Testis (tissue), 3 donors: ENCODE results near the gene PTPRE. TPM values are rescaled to one million over a fixed set of nuclear protein-coding genes. Genes with fewer than 3 reads are reported as not detected.
A peak's percentile ranks its signal among the peaks of the same experiment; 100 is the strongest.

Experiments used
- DNase-seq: peaks from one replicate; pipeline ENCODE4 v3.0.0-alpha.2; 2019
- H3K27ac ChIP-seq, 2 donors: fragments of 200-600 bp; sonication (generic); one replicate each; pipeline ENCODE4 v1.5.1; 2019
- H3K27me3 ChIP-seq: fragments of 200-600 bp; sonication (generic); one replicate; pipeline ENCODE4 v1.5.1; 2019
- H3K36me3 ChIP-seq: fragments of 200-600 bp; sonication (generic); one replicate; pipeline ENCODE4 v1.5.1; 2017; ENCODE audit warnings: low read depth; ENCODE audit errors: missing control alignments
- H3K4me1 ChIP-seq: fragments of 200-600 bp; sonication (generic); one replicate; pipeline ENCODE4 v1.5.1; 2019
- H3K4me3 ChIP-seq, 2 donors: fragments of 200-600 bp; sonication (generic); one replicate each; pipeline ENCODE4 v1.5.1; 2017 to 2019
- H3K9me3 ChIP-seq: fragments of 200-600 bp; sonication (generic); one replicate; pipeline ENCODE4 v1.5.1; 2017
- CTCF ChIP-seq, 3 experiments: fragments of 450-650 bp in 2 of 3; fragments of 200-600 bp in 1 of 3; sonication (generic) in 1 of 3; IDR thresholded peaks; one replicate each; pipeline ENCODE4 v1.5.1; 2016 to 2019; ENCODE audit warnings: antibody characterized with exemption in 3 of 3, mild to moderate bottlenecking in 2 of 3, moderate library complexity in 1 of 3
- POLR2A ChIP-seq: fragments of 450-650 bp; IDR thresholded peaks from one replicate; pipeline ENCODE4 v1.6.1; 2017; ENCODE audit warnings: antibody characterized with exemption, mild to moderate bottlenecking, moderate library complexity
- WGBS, 2 donors: methylation state at CpG; one replicate each; pipeline ENCODE4 v1.1.5; 2018; 5-methylcytosine and 5-hydroxymethylcytosine counted together
- intact Hi-C: fragments of 100-400 bp; cut with DNase I; formaldehyde crosslinking; loops from one replicate; pipeline ENCODE4 v1.15.1; 2023; ENCODE audit warnings: low total_unique reads
- polyA plus RNA-seq: library from polyadenylated mRNA; stranded (reverse); fragments of 350-450 nt; fragmentation: Illumina TruSeq; extraction: RNeasy Lipid Tissue Mini Kit (QIAGEN cat#74804); gene quantifications from one replicate; pipeline ENCODE4 v1.2.3, GENCODE V29; 2014; ENCODE audit warnings: low read depth, low replicate concordance; ENCODE audit not compliant: insufficient read depth
- total RNA-seq, 2 donors: library from RNA; depleted of rRNA; stranded (reverse); fragments of >200 nt; gene quantifications; one replicate each; pipeline ENCODE4 v1.2.3, GENCODE V29; 2016

The PTPRE gene
- total and polyA plus RNA-seq, 3 donors from 2014 or later, result 10.0 to 26.6 (median 15.3) TPM

GRCh38 chr10:128049226-128050120 is 142.6 kb downstream of the PTPRE start:
- no peak for DNase-seq
- Histone ChIP-seq H3K36me3 (no peaks in the 10 kb centered on the region), H3K4me1 (peaks cover 6% of the 10 kb centered on the region), H3K4me3 (peak overlapping the region in 1 of 2 donors; percentile 1), H3K9me3 (no peaks in the 10 kb centered on the region), H3K27me3 (no peaks in the 10 kb centered on the region), H3K27ac (peak overlapping the region; percentile 31 to 55)
- TF ChIP-seq CTCF (IDR thresholded peaks at IDR 0.05) (no peak), POLR2A (no peak)
- intact Hi-C loops, result no loop called here
- WGBS, 2 donors, result 79 to 83% methylated on average over 21 to 23 of the region's 23 CpGs

GRCh38 chr10:128050121-128050516 is 143.2 kb downstream of the PTPRE start:
- 57 to 100% methylated on average over 1 of the region's 1 CpG for WGBS, 2 donors

GRCh38 chr10:128050936-128051335 is 144.0 kb downstream of the PTPRE start:
- Histone ChIP-seq H3K4me1 (peaks cover 6% of the 10 kb centered on the region), H3K9me3 (no peaks in the 10 kb centered on the region), H3K27me3 (no peaks in the 10 kb centered on the region), H3K27ac (no peak overlapping the region), H3K4me3 (no peak overlapping the region), H3K36me3 (no peaks in the 10 kb centered on the region)
- TF ChIP-seq POLR2A (no peak), CTCF (IDR thresholded peaks at IDR 0.05) (no peak)
- no peak for DNase-seq
- intact Hi-C loops, result no loop called here

More at GRCh38 chr10:128050121-128050516, 143.2 kb downstream of the PTPRE start:
- no peak overlapping the region for H3K27ac ChIP-seq
- no peak overlapping the region for H3K4me3 ChIP-seq
- no peaks in the 10 kb centered on the region for H3K36me3 ChIP-seq
- intact Hi-C loops, result no loop called here
- peaks cover 6% of the 10 kb centered on the region for H3K4me1 ChIP-seq
- H3K9me3 ChIP-seq, result no peaks in the 10 kb centered on the region
- no peak for DNase-seq
- no peaks in the 10 kb centered on the region for H3K27me3 ChIP-seq
- TF ChIP-seq CTCF (IDR thresholded peaks at IDR 0.05), result no peak
- TF ChIP-seq POLR2A, result no peak

- H3K27me3 ChIP-seq, result no peaks in the 10 kb centered on the region
- DNase-seq, result no peak
- no peak for TF ChIP-seq POLR2A
- TF ChIP-seq CTCF (IDR thresholded peaks at IDR 0.05), result no peak
- WGBS, 2 donors, result 83 to 91% methylated on average over 5 of the region's 5 CpGs
- no peaks in the 10 kb centered on the region for H3K9me3 ChIP-seq
- intact Hi-C loops, result no loop called here
- peaks cover 6% of the 10 kb centered on the region for H3K4me1 ChIP-seq
- H3K27ac ChIP-seq, result no peak overlapping the region
- no peak overlapping the region for H3K4me3 ChIP-seq
- no peaks in the 10 kb centered on the region for H3K36me3 ChIP-seq
Observed at GRCh38 chr10:128051548-128051947, 144.6 kb downstream of the PTPRE start.

GRCh38 chr10:128052696-128053095 is 145.8 kb downstream of the PTPRE start:
- WGBS, 2 donors, result 90 to 98% methylated on average over 7 of the region's 7 CpGs
- Histone ChIP-seq H3K36me3 (no peaks in the 10 kb centered on the region), H3K27ac (no peak overlapping the region), H3K4me3 (no peak overlapping the region), H3K9me3 (no peaks in the 10 kb centered on the region), H3K27me3 (no peaks in the 10 kb centered on the region), H3K4me1 (peaks cover 6% of the 10 kb centered on the region)
- intact Hi-C loops, result no loop called here
- no peak for DNase-seq
- TF ChIP-seq POLR2A, result no peak
- TF ChIP-seq CTCF (IDR thresholded peaks at IDR 0.05), result no peak
